Coronary artery (tissue), 2 donors: ENCODE data around the gene PCDHGA11.
"Not testable (repeated sequence)": the region's sequence is repeated elsewhere in the genome, so short reads cannot be mapped to it uniquely, and the experiment has no call there.

Experiments used
- DNase-seq: peaks from one replicate; pipeline ENCODE4 v3.0.0-alpha.2; 2017; ENCODE audit warnings: low spot score
- H3K27ac ChIP-seq, 2 donors: fragments of 200-600 bp; sonication (generic); one replicate each; pipeline ENCODE4 v1.5.1; 2016 to 2019
- H3K4me3 ChIP-seq: fragments of 200-600 bp; sonication (generic); 2 replicates; pipeline ENCODE4 v1.5.1; 2016; ENCODE audit warnings: mild to moderate bottlenecking, moderate library complexity
- TF ChIP-seq, protein P1 (sequence below): fragments of 200-600 bp; sonication (generic); IDR thresholded peaks from one replicate; pipeline ENCODE4 v1.5.1; 2019; ENCODE audit warnings: antibody characterized with exemption

PCDHGA11 gene

DNA sequence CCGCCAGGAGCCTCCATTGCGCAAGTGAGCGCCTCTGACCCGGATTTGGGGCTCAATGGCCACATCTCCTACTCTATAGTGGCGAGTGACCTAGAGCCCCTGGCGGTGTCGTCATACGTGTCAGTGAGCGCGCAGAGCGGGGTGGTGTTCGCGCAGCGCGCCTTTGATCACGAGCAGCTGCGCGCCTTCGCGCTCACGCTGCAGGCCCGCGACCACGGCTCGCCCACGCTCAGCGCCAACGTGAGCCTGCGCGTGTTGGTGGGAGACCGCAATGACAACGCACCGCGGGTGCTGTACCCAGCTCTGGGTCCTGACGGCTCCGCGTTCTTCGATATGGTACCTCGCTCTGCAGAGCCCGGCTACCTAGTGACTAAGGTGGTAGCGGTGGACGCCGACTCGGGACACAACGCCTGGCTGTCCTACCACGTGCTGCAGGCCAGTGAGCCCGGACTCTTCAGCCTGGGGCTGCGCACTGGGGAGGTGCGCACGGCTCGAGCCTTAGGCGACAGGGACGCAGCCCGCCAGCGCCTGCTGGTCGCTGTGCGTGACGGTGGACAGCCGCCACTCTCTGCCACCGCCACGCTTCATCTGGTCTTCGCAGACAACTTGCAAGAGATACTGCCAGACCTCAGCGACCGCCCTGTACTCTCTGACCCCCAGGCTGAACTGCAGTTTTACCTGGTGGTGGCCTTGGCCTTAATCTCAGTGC lies 11.1 kb upstream of the PCDHGA11 start:
- no peak for DNase-seq
- TF ChIP-seq, protein P1, sequence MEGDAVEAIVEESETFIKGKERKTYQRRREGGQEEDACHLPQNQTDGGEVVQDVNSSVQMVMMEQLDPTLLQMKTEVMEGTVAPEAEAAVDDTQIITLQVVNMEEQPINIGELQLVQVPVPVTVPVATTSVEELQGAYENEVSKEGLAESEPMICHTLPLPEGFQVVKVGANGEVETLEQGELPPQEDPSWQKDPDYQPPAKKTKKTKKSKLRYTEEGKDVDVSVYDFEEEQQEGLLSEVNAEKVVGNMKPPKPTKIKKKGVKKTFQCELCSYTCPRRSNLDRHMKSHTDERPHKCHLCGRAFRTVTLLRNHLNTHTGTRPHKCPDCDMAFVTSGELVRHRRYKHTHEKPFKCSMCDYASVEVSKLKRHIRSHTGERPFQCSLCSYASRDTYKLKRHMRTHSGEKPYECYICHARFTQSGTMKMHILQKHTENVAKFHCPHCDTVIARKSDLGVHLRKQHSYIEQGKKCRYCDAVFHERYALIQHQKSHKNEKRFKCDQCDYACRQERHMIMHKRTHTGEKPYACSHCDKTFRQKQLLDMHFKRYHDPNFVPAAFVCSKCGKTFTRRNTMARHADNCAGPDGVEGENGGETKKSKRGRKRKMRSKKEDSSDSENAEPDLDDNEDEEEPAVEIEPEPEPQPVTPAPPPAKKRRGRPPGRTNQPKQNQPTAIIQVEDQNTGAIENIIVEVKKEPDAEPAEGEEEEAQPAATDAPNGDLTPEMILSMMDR: no peak
- Histone ChIP-seq H3K27ac (no peak overlapping the region), H3K4me3 (peak overlapping the region; percentile 34)

DNA sequence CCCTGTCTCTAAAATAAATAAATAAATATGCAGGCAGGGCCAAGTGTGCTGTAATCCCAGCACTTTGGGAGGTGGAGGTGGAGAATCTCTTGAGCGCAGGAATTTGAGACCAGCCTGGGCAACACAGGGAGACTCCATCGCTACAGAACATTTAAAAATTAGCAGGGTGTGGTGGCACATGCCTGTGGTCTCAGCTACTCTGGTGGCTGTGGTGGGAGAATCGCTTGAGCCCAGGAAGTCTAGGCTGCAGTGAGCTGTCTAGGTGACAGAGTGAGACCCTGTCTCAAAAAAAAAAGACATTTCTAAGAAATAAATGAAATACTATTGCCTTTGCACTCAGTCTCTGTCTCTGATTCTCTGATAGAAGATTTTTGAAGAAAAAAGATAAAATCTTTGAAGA lies 9.3 kb upstream of the PCDHGA11 start:
- peak overlapping the region; percentile 6 for H3K4me3 ChIP-seq
- TF ChIP-seq, protein P1: no peak
- DNase-seq: no peak
- no peak overlapping the region for H3K27ac ChIP-seq

DNA sequence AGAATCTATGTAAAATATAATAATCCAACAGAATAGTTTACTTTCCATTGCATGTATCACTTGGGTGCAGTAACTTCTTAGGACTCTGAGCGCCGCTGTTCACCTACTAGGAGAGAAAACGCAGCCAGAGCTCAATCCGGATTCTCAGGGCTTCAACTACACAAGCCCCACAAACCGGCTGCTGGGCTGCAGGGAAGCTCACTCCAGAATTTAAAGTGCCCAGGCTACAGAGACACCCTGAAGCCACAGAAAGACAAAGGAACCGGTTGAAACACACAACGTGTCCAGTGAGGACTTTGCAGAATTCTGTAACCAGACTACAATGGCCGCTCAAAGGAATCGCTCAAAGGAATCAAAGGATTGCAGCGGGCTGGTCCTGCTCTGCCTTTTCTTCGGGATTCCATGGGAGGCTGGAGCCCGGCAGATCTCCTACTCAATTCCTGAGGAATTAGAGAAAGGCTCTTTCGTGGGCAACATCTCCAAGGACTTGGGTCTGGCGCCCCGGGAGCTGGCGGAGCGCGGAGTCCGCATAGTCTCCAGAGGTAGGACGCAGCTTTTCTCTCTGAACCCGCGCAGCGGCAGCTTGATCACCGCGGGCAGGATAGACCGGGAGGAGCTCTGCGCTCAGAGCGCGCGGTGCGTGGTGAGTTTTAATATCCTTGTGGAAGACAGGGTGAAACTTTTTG lies 7.9 kb upstream of the PCDHGA11 start, which contains the start of gene PCDHGA10:
Gene PCDHGA10 (plus strand): TSS at position 134 of the 686 bp plus-strand sequence. CDS start 189 bp downstream, at position 323.
- Histone ChIP-seq H3K4me3 (peak within 1 kb of the TSS; percentile 56), H3K27ac (no peak within 1 kb of the TSS)
- no peak for DNase-seq
- TF ChIP-seq, protein P1: no peak

DNA sequence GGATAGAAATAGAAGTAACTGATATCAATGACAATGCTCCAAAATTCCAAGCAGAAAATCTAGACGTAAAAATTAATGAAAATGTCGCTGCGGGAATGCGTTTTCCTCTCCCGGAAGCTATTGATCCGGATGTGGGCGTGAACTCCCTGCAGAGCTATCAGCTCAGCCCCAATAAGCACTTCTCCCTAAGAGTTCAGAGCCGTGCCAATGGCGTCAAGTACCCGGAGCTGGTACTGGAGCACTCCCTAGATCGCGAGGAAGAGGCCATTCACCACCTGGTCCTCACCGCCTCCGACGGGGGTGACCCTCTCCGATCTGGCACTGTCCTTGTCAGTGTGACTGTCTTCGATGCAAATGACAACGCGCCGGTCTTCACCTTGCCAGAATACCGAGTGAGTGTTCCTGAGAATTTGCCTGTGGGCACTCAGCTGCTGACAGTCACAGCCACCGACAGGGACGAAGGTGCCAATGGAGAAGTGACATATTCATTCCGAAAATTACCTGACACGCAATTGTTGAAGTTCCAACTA lies 7.2 kb upstream of the PCDHGA11 start:
- H3K4me3 ChIP-seq: peak overlapping the region; percentile 56

DNA sequence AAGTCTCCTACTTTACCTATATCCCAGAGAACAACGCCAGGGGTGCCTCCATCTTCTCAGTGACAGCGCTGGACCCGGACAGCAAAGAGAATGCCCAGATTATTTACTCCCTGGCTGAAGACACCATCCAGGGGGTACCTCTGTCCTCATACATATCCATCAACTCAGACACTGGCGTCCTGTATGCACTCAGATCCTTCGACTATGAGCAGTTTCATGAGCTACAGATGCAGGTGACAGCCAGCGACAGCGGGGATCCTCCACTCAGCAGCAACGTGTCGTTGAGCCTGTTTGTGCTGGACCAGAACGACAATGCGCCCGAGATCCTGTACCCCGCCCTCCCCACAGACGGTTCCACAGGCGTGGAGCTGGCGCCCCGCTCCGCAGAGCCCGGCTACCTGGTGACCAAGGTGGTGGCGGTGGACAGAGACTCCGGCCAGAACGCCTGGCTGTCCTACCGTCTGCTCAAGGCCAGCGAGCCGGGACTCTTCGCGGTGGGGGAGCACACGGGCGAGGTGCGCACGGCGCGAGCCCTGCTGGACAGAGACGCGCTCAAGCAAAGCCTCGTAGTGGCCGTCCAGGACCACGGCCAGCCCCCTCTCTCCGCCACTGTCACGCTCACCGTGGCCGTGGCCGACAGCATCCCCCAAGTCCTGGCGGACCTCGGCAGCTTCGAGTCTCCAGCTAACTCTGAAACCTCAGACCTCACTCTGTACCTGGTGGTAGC lies 6.1 kb upstream of the PCDHGA11 start:
- not testable (repeated sequence) for H3K27ac ChIP-seq, DNase-seq
- peak overlapping the region; percentile 30 for H3K4me3 ChIP-seq

More for the DNA sequence above, 7.2 kb upstream of the PCDHGA11 start:
- TF ChIP-seq, protein P1: no peak
- H3K27ac ChIP-seq: no peak overlapping the region
- DNase-seq: no peak

DNA sequence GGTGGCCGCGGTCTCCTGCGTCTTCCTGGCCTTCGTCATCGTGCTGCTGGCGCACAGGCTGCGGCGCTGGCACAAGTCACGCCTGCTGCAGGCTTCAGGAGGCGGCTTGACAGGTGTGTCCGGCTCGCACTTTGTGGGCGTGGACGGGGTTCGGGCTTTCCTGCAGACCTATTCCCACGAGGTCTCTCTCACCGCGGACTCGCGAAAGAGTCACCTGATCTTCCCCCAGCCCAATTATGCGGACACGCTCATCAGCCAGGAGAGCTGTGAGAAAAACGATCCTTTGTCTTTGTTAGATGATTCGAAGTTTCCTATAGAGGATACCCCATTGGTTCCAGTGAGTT lies 5.6 kb upstream of the PCDHGA11 start:
- peak overlapping the region; percentile 30 for H3K4me3 ChIP-seq
- not testable (repeated sequence) for H3K27ac ChIP-seq, DNase-seq

DNA sequence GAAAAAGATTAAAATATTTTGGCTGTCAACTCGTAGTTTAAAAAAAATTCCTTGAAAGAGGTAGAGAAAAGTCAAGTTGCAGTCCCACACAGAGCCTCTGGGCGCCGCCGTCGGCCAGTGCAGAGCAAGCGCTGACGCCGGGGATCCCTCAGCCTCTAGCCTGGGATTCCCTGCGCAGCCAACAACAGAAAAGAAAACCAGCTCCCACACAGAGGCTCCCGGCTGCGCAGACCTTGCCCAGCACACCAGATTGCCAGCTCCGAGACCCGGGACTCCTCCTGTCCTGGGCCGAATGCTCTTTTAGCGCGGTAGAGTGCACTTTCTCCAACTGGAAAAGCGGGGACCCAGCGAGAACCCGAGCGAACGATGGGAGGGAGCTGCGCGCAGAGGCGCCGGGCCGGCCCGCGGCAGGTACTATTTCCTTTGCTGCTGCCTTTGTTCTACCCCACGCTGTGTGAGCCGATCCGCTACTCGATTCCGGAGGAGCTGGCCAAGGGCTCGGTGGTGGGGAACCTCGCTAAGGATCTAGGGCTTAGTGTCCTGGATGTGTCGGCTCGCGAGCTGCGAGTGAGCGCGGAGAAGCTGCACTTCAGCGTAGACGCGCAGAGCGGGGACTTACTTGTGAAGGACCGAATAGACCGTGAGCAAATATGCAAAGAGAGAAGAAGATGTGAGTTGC lies 3.2 kb upstream of the PCDHGA11 start, which contains the start of gene PCDHGB7:
Gene PCDHGB7 (plus strand): TSS at position 184 of the 679 bp plus-strand sequence. CDS start 183 bp downstream, at position 367.
- peak within 1 kb of the TSS in 1 of 2 donors; percentile 47 for H3K27ac ChIP-seq
- peak within 1 kb of the TSS; percentile 70 for H3K4me3 ChIP-seq
- not testable (repeated sequence) for DNase-seq
- TF ChIP-seq, protein P1: peak; percentile 21
